Stimulated activated CD4-positive, alpha-beta T cell treated with anti-CD3 and anti-CD28 coated beads, Interleukin-1b, Interleukin-23, amount 100 ng/mL, for 4 hours (primary cell): Measurements from ENCODE around the gene SEC14L3.

Experiments used
- DNase-seq, 2 donors: peaks; one replicate each; pipeline ENCODE4 v3.0.0-alpha.2; 2020; ENCODE audit warnings: low read depth in 2 of 2

Gene SEC14L3

GRCh38 chr22:30444632-30445437, 27.0 kb downstream of the SEC14L3 start:
- DNase-seq = peak in 1 of 2 donors; percentile 37

DNA sequence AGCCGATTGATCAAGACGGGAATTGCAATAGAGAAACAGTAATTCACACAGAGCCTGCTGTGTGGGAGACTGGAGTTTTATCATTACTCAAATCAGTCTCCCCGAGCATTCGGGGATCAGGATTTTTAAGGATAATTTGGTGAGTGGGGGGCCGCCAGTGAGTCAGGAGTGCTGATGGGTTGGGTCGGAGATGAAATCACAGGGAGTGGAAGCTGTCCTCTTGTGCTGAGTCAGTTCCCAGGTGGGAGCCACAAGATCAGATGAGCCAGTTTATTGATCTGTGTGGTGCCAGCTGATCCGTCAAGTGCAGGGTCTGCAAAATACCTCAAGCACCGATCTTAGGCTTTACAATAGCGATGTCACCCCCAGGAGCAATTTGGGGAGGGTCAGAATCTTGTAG, 30.7 kb downstream of the SEC14L3 start:
- DNase-seq = no peak

DNA sequence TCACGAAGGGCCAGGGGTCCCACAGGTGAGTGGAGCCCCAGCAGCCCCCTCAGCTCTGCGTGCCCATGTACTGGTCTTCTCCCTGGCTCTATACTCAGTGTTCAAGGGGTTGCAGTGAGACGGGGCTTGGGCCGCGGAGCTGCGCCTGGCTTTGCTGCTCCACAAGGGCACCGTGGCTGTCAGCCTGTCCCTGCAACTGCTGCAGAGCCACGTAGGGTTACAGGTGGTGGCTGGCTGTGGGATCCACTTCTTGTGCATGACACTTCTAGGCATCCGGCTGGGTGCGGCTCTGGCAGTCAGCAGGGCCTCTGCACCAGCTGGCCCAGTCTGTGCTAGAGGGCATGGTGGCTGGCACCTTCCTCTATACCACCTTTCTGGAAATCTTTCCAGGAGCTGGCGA, 32.0 kb downstream of the SEC14L3 start:
- DNase-seq = no peak

- no peak for DNase-seq
These were observed 32.6 kb downstream of the SEC14L3 start for GRCh38 chr22:30439226-30439625.

DNA sequence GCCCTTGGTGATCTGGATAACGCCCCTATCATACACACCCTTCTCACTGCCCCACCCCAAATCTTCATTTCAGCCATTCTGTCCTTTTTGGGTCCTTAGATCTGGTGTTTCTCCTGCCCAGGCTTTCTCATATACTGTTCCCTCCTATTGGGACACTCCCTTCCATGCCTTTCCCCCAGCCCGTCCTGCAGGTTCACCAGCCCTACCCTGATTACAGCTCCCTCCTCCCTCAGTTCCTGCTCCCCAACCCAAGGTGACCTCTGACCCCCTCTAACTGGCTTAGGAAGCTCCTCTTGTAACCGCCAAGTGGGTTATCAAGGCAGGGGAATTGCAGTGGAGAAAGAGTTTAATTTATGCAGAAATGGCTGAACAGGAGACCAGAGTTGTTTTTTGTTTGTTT, 33.3 kb downstream of the SEC14L3 start:
- DNase-seq = no peak

- no peak for DNase-seq
These were observed 35.6 kb downstream of the SEC14L3 start for GRCh38 chr22:30436196-30436595.

DNA sequence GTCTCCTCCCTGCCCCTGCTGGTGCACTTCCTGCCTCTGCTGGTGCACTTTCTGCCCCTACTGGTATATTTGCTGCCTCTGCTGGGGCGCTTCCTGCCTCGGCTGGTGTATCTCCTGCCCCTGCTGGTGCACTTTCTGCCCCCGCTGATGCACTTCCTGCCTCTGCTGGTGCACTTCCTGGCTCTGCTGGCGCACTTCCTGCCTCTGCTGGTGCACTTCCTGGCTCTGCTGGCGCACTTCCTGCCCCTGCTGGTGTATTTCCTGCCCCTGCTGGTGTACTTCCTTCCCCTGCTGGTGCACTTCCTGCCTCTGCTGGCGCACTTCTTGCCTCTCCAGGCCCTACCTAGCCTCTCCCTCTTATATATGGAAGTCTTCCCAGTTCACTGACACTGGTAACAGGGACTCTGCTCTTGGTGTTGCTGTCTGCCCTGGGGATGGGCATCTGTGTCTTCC, 36.1 kb downstream of the SEC14L3 start:
- DNase-seq = peak; percentile 50 to 53

- DNase-seq = no peak
These were observed 37.0 kb downstream of the SEC14L3 start for GRCh38 chr22:30434843-30435242.

GRCh38 chr22:30433773-30434172, 38.0 kb downstream of the SEC14L3 start:
- DNase-seq = no peak

- no peak for DNase-seq
These were observed 38.6 kb downstream of the SEC14L3 start for GRCh38 chr22:30433227-30433626.

DNA sequence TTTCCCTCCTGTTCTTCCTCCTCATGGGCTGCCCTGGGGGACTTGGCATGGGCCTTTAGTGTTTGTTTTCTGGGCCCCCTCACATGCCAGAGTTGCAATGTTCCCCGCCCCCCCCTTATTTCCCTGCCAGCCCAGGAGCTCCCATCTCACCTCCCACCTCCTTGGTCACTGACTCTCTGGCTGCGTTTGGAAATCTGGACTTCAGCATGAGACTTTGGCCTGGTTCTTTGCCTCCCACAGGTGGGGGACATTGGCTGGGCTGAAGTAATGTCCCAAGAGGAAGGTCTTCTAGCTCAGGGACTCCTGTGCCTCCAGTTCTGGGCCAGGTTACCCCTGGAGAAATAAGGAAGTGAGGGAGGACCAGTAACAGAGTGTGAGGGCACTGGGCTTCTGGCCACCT, 39.3 kb downstream of the SEC14L3 start:
- DNase-seq = no peak

GRCh38 chr22:30432096-30432495, 39.7 kb downstream of the SEC14L3 start:
- no peak for DNase-seq

- no peak for DNase-seq
These were observed 40.9 kb downstream of the SEC14L3 start for GRCh38 chr22:30430933-30431332.

- DNase-seq = no peak
These were observed 41.9 kb downstream of the SEC14L3 start for GRCh38 chr22:30429887-30430286.

DNA sequence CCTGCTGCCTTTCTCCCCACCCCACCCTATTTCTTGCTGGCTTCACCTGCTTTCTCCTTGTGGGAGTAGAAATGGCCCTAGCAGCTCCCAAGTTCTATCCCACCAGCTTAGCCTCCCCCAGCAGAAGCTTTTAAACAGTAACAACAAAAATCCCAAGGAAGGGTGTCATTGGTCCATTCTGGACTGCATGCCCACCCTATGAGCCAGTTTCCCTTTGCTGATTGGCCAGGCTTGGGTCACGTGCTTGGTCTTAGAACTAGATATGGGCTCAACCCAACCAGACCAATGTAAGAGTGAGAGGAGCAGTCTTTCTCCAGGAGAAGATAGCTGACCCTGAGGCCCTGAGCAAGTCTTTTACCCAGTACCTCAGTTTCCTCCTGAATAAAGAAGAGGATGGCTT, 43.9 kb downstream of the SEC14L3 start:
- no peak for DNase-seq

DNA sequence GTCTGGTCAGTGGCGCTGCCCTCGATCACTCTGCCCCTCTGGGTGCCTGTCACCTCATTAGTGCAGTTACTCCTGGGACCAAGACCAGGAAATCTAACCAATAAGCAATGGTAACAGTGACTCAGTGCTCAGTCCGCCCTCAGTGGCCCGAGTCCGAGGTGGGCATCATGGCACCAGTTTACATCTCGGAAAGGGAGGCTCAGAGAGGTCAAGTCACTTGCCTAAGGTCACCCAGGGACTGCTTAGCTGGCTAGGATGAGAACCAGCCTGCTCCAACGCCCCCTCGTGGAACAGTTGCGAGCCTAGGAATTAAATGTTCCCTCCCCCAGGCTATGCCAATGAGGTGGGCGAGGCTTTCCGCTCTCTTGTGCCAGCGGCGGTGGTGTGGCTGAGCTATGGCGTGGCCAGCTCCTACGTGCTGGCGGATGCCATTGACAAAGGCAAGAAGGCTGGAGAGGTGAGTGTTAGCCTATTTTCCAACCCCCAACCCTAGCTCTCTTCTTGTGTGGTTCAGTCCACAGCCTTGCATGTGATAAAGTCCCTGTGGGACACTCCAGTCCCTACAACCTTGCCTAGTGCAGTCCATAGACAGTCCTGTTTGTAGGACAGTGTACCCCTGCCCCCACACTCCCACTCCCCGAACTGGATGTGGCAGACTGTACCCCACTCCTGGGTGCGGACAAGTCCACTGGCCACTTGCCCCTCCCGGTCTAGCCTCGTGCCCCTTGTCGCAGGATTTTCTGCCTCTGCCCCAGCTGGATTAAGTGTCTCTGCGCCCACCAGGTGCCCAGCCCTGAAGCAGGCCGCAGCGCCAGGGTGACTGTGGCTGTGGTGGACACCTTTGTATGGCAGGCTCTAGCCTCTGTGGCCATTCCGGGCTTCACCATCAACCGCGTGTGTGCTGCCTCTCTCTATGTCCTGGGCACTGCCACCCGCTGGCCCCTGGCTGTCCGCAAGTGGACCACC, 45.1 kb downstream of the SEC14L3 start:
- DNase-seq = peak; percentile 80 to 82

GRCh38 chr22:30425616-30426387, 46.0 kb downstream of the SEC14L3 start, which contains the start of gene MTFP1:
Gene MTFP1, plus strand, starts transcription at chr22:30425768. Its CDS starts 112 bp downstream, at chr22:30425880.
- peak; percentile 27 to 42 for DNase-seq

DNA sequence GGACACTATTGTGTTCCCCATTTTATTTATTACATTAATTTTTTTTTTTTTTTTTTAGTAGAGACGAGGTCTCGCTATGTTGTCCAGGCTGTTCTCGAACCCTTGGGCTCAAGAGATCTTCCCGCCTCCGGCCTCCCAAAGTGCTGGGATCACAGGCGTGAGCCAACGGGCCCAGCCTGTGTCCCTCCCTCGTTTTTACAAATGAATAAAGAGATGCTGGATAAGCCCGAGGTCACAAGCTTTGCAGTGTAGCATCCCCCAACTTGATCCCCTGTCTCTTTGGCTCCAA, 46.5 kb downstream of the SEC14L3 start:
- DNase-seq = no peak

GRCh38 chr22:30424534-30425326, 47.1 kb downstream of the SEC14L3 start:
- DNase-seq = no peak

DNA sequence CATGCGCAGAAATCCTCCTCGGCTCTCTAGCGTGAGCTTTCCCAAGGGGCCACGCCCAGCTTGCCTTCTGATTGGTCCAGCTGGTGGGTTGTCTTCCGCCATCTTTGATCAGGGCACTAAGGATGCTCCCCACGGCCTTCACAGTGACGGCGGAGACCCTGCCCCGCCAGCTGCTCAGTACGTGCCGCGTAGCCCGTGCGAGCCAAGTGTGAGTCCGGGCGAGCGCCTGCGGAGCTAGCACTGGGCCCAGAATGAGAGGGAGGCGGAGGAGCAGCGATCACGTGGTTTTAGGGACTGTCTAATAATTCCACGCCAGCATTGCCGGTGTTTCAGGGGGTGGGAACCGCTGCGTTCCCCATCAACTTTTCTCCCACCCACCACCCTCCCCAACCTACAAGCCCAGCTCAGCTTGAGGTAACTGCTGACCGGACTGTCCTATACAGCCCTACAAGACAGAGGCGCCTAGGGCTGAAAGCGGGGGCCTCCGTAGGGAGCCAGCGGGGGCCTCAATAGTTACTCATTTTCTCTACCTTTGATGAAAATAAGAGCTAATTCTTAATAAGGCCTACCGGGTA, 47.8 kb downstream of the SEC14L3 start:
- peak; percentile 91 to 95 for DNase-seq
